Measurements from ENCODE around the gene APP. TPM values are rescaled to one million over a fixed set of nuclear protein-coding genes. Genes with fewer than 3 reads are reported as not detected.

The APP gene
- total and polyA plus RNA-seq, 2 of the 13 experiments (the other 11 are each of a cell fraction or from before 2014, with no cell fraction given): 70.6 to 262 TPM

DNA sequence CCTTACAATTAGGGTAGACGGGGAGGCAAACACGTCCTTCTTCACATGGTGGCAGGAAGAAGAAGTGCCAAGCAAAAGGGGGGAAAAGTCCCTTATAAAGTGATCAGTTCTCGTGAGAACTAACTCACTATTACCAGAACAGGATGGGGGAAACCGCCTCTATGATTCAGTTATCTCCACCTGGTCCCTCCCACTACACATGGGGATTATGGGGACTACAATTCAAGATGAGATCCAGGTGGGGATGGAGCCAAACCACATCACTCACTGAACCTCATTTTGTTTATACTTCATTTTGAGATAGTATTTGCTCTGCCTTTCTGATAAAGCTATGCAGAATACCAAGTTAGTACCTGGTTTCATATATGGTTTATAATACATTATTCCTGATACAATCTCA lies 26.5 kb downstream of the APP start:
- FAIRE-seq (no peak), ATAC-seq (no peak), DNase-seq (ENCODE audit: low spot score) (no peak)
- ChIA-PET CTCF (ENCODE audit: low intra/inter-chr PET ratio, low total read pairs) (no interaction called here), POLR2A (no interaction called here)
- Histone ChIP-seq H4K20me1 (ENCODE audit: insufficient read depth, low read length) (peaks cover 10% of the 10 kb centered on the region), H2AFZ (ENCODE audit: low read length) (no peak overlapping the region), H3K27ac (ENCODE audit: extremely low read length, insufficient read depth, low read length) (no peak overlapping the region), H3K4me3 (replicated peaks in 1 of 3; ENCODE audit: insufficient read depth in 1 of 3, low read depth in 2 of 3, low read length in 3 of 3) (no peak overlapping the region), H3K36me3 (replicated peaks in 1 of 2; ENCODE audit: control insufficient read depth in 1 of 2, insufficient read depth in 2 of 2, low read length in 2 of 2) (no peaks in the 10 kb centered on the region), H3K4me1 (ENCODE audit: insufficient read depth, low read length) (peaks cover 24% of the 10 kb centered on the region), H3K4me2 (ENCODE audit: low read depth, low read length) (no peak overlapping the region), H3K27me3 (ENCODE audit: control insufficient read depth in 1 of 2, insufficient read depth in 2 of 2, low read length in 2 of 2) (no peaks in the 10 kb centered on the region), H3K9me3 (ENCODE audit: low read length) (no peaks in the 10 kb centered on the region), H3K9ac (ENCODE audit: insufficient read depth, low read depth, low read length) (no peak overlapping the region), H3K79me2 (ENCODE audit: insufficient read depth, low read length) (peaks cover 20% of the 10 kb centered on the region)
- TF ChIP-seq ZNF644 (CRISPR knock-in tag; IDR thresholded peaks at IDR 0.05; ENCODE audit: low read depth): no peak
- TF ChIP-seq FOSL2 (CRISPR knock-in tag; IDR thresholded peaks at IDR 0.05): no peak
- TF ChIP-seq, protein P1, sequence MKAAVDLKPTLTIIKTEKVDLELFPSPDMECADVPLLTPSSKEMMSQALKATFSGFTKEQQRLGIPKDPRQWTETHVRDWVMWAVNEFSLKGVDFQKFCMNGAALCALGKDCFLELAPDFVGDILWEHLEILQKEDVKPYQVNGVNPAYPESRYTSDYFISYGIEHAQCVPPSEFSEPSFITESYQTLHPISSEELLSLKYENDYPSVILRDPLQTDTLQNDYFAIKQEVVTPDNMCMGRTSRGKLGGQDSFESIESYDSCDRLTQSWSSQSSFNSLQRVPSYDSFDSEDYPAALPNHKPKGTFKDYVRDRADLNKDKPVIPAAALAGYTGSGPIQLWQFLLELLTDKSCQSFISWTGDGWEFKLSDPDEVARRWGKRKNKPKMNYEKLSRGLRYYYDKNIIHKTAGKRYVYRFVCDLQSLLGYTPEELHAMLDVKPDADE (CRISPR knock-in tag; IDR thresholded peaks at IDR 0.05): no peak
- TF ChIP-seq ZNF333 (CRISPR knock-in tag; IDR thresholded peaks at IDR 0.05; ENCODE audit: borderline replicate concordance): no peak
- no peak for TF ChIP-seq ZNF510 (CRISPR knock-in tag; IDR thresholded peaks at IDR 0.05; ENCODE audit: low read depth)
- TF ChIP-seq PTBP1 (IDR thresholded peaks at IDR 0.05; ENCODE audit: low read depth, low read length, poor library complexity, severe bottlenecking): no peak
- TF ChIP-seq ZNF550 (CRISPR knock-in tag; IDR thresholded peaks at IDR 0.05; ENCODE audit: borderline replicate concordance): no peak
- no peak for TF ChIP-seq TCF7L2 (IDR thresholded peaks at IDR 0.05; ENCODE audit: low read depth, low read length)
- TF ChIP-seq, protein P2, sequence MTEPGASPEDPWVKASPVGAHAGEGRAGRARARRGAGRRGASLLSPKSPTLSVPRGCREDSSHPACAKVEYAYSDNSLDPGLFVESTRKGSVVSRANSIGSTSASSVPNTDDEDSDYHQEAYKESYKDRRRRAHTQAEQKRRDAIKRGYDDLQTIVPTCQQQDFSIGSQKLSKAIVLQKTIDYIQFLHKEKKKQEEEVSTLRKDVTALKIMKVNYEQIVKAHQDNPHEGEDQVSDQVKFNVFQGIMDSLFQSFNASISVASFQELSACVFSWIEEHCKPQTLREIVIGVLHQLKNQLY (CRISPR knock-in tag; IDR thresholded peaks at IDR 0.05): no peak
- TF ChIP-seq RARG (CRISPR knock-in tag; IDR thresholded peaks at IDR 0.05; ENCODE audit: low read depth): no peak
- TF ChIP-seq ZNF615 (CRISPR knock-in tag; IDR thresholded peaks at IDR 0.05; ENCODE audit: borderline replicate concordance): no peak
- TF ChIP-seq RFXAP (CRISPR knock-in tag; IDR thresholded peaks at IDR 0.05; ENCODE audit: borderline replicate concordance): no peak
- no peak for TF ChIP-seq SNAPC2 (CRISPR knock-in tag; IDR thresholded peaks at IDR 0.05)
- TF ChIP-seq SMARCC2 (IDR thresholded peaks at IDR 0.05): no peak
- TF ChIP-seq ZNF296 (CRISPR knock-in tag; conservative IDR thresholded peaks at IDR 0.05): no peak
- no peak for TF ChIP-seq ZNF205 (CRISPR knock-in tag; IDR thresholded peaks at IDR 0.05)
- no peak for TF ChIP-seq DMAP1 (CRISPR knock-in tag; IDR thresholded peaks at IDR 0.05)
- no peak for TF ChIP-seq ZNF747 (CRISPR knock-in tag; IDR thresholded peaks at IDR 0.05; ENCODE audit: borderline replicate concordance)
- no TSS peak for BruUV-seq (replicated peaks)
- in situ Hi-C loops (cut with HindIII; ENCODE audit: extremely low pct_ligation_motif_present, low pct_unique_long_range_greater_than_20kb) (no loop called here), intact Hi-C loops (cut with micrococcal nuclease; ENCODE audit: unreplicated experiment) (no loop called here)
- 45% methylated on average over 4 of the region's 4 CpGs for WGBS (ENCODE audit: low lambda C conversion rate)

Data from HepG2 (cell line).